HUES6 (cell line): ENCODE results near the gene MGAT5B.

Source experiments
- H3K27ac ChIP-seq: 2 replicates; pipeline ENCODE4 v1.7.0; 2013; ENCODE audit warnings: low read depth, mild to moderate bottlenecking, low read length, inconsistent platforms
- H3K27me3 ChIP-seq: 2 replicates; pipeline ENCODE4 v1.6.1; 2013; ENCODE audit warnings: low read length; ENCODE audit not compliant: control insufficient read depth, insufficient read depth
- H3K36me3 ChIP-seq: 2 replicates; pipeline ENCODE4 v1.6.1; 2013; ENCODE audit warnings: low read length; ENCODE audit not compliant: control insufficient read depth, insufficient read depth
- H3K4me1 ChIP-seq: 2 replicates; pipeline ENCODE4 v1.6.1; 2013; ENCODE audit warnings: low read length; ENCODE audit not compliant: control insufficient read depth, insufficient read depth
- H3K4me3 ChIP-seq: 2 replicates; pipeline ENCODE4 v1.5.1; 2013; ENCODE audit warnings: low read depth, low read length
- H3K9ac ChIP-seq: one replicate; pipeline ENCODE4 v1.6.1; 2013; ENCODE audit warnings: mild to moderate bottlenecking, low read length
- H3K9me3 ChIP-seq: 2 replicates; pipeline ENCODE4 v1.6.1; 2013; ENCODE audit warnings: low read depth, low read length; ENCODE audit not compliant: control insufficient read depth, insufficient read depth

The MGAT5B gene

GRCh38 chr17:76927982-76928381 lies 59.8 kb downstream of the MGAT5B start:
- no peak overlapping the region for H3K9ac ChIP-seq

GRCh38 chr17:76929148-76929547 lies 60.9 kb downstream of the MGAT5B start:
- H3K36me3 ChIP-seq = no peaks in the 10 kb centered on the region
- H3K9ac ChIP-seq = no peak overlapping the region
- no peaks in the 10 kb centered on the region for H3K9me3 ChIP-seq
- H3K4me3 ChIP-seq = no peak overlapping the region
- no peak overlapping the region for H3K27ac ChIP-seq
- H3K27me3 ChIP-seq = no peaks in the 10 kb centered on the region
- H3K4me1 ChIP-seq = no peaks in the 10 kb centered on the region

More at GRCh38 chr17:76927982-76928381, 59.8 kb downstream of the MGAT5B start:
- Histone ChIP-seq H3K36me3 (no peaks in the 10 kb centered on the region), H3K4me3 (no peak overlapping the region), H3K27me3 (no peaks in the 10 kb centered on the region), H3K9me3 (no peaks in the 10 kb centered on the region), H3K27ac (no peak overlapping the region), H3K4me1 (no peaks in the 10 kb centered on the region)

- H3K4me3 ChIP-seq = no peak overlapping the region
- H3K27ac ChIP-seq = no peak overlapping the region
These were observed 61.4 kb downstream of the MGAT5B start for GRCh38 chr17:76929601-76930000.

GRCh38 chr17:76930107-76930506 lies 61.9 kb downstream of the MGAT5B start:
- no peak overlapping the region for H3K4me3 ChIP-seq
- H3K9me3 ChIP-seq = no peaks in the 10 kb centered on the region
- no peak overlapping the region for H3K9ac ChIP-seq
- H3K27me3 ChIP-seq = no peaks in the 10 kb centered on the region
- H3K4me1 ChIP-seq = no peaks in the 10 kb centered on the region
- H3K36me3 ChIP-seq = no peaks in the 10 kb centered on the region
- H3K27ac ChIP-seq = no peak overlapping the region

More at GRCh38 chr17:76929601-76930000, 61.4 kb downstream of the MGAT5B start:
- Histone ChIP-seq H3K27me3 (no peaks in the 10 kb centered on the region), H3K4me1 (no peaks in the 10 kb centered on the region), H3K9me3 (no peaks in the 10 kb centered on the region), H3K36me3 (no peaks in the 10 kb centered on the region), H3K9ac (no peak overlapping the region)

GRCh38 chr17:76932402-76933333 lies 64.5 kb downstream of the MGAT5B start:
- no peaks in the 10 kb centered on the region for H3K9me3 ChIP-seq
- H3K36me3 ChIP-seq = no peaks in the 10 kb centered on the region
- H3K27ac ChIP-seq = no peak overlapping the region
- no peaks in the 10 kb centered on the region for H3K4me1 ChIP-seq
- H3K27me3 ChIP-seq = no peaks in the 10 kb centered on the region
- H3K4me3 ChIP-seq = no peak overlapping the region
- no peak overlapping the region for H3K9ac ChIP-seq

- H3K4me3 ChIP-seq = no peak overlapping the region
- H3K27ac ChIP-seq = no peak overlapping the region
- no peaks in the 10 kb centered on the region for H3K4me1 ChIP-seq
- H3K9ac ChIP-seq = no peak overlapping the region
- H3K36me3 ChIP-seq = no peaks in the 10 kb centered on the region
- no peaks in the 10 kb centered on the region for H3K27me3 ChIP-seq
- no peaks in the 10 kb centered on the region for H3K9me3 ChIP-seq
These were observed 66.5 kb downstream of the MGAT5B start for GRCh38 chr17:76934561-76935320.

- H3K27me3 ChIP-seq = no peaks in the 10 kb centered on the region
- no peak overlapping the region for H3K4me3 ChIP-seq
- H3K9ac ChIP-seq = no peak overlapping the region
- H3K9me3 ChIP-seq = no peaks in the 10 kb centered on the region
- H3K27ac ChIP-seq = no peak overlapping the region
- H3K4me1 ChIP-seq = no peaks in the 10 kb centered on the region
- no peaks in the 10 kb centered on the region for H3K36me3 ChIP-seq
These were observed 67.1 kb downstream of the MGAT5B start for GRCh38 chr17:76935331-76935730.

- Histone ChIP-seq H3K27ac (no peak overlapping the region), H3K9ac (no peak overlapping the region), H3K4me3 (no peak overlapping the region), H3K9me3 (no peaks in the 10 kb centered on the region), H3K4me1 (no peaks in the 10 kb centered on the region), H3K36me3 (no peaks in the 10 kb centered on the region), H3K27me3 (no peaks in the 10 kb centered on the region)
These were observed 69.0 kb downstream of the MGAT5B start for GRCh38 chr17:76937238-76937637.

- Histone ChIP-seq H3K4me3 (no peak overlapping the region), H3K36me3 (no peaks in the 10 kb centered on the region), H3K9me3 (no peaks in the 10 kb centered on the region), H3K4me1 (peaks cover 6% of the 10 kb centered on the region), H3K27me3 (no peaks in the 10 kb centered on the region), H3K9ac (no peak overlapping the region), H3K27ac (no peak overlapping the region)
These were observed 69.8 kb downstream of the MGAT5B start for GRCh38 chr17:76938009-76938408.

GRCh38 chr17:76940295-76940694 lies 72.1 kb downstream of the MGAT5B start:
- H3K9me3 ChIP-seq = no peaks in the 10 kb centered on the region

GRCh38 chr17:76940738-76941350 lies 72.6 kb downstream of the MGAT5B start:
- Histone ChIP-seq H3K9ac (no peak overlapping the region), H3K9me3 (no peaks in the 10 kb centered on the region), H3K36me3 (no peaks in the 10 kb centered on the region), H3K27me3 (no peaks in the 10 kb centered on the region), H3K4me3 (no peak overlapping the region), H3K27ac (no peak overlapping the region), H3K4me1 (peaks cover 14% of the 10 kb centered on the region)

More at GRCh38 chr17:76940295-76940694, 72.1 kb downstream of the MGAT5B start:
- Histone ChIP-seq H3K36me3 (no peaks in the 10 kb centered on the region), H3K4me3 (no peak overlapping the region), H3K27me3 (no peaks in the 10 kb centered on the region), H3K27ac (no peak overlapping the region), H3K9ac (no peak overlapping the region), H3K4me1 (peaks cover 14% of the 10 kb centered on the region)
